Activated CD8-positive, alpha-beta memory T cell treated with anti-CD3 and anti-CD28 coated beads, Interleukin-2, amount 10 ng/mL, durations not matched to agents 7 days and 5 days (primary cell): ENCODE data around the gene ZNF844. TPM values are rescaled to one million over a fixed set of nuclear protein-coding genes. Genes with fewer than 3 reads are reported as not detected.
"Not testable (repeated sequence)": the region's sequence is repeated elsewhere in the genome, so short reads cannot be mapped to it uniquely, and the experiment has no call there.

ENCODE experiments used
- ATAC-seq: fragments of 150-1000 bp; cut with Tn5 transposase; one replicate; pipeline ENCODE4 v1.10.0; 2021; ENCODE audit warnings: moderate library complexity
- CTCF ChIA-PET: fragments of 350-600 bp; sonication (Branson Sonifier 250); formaldehyde crosslinking; loops from one replicate; lab custom pipeline; 2021; ENCODE audit warnings: antibody characterized with exemption; lab: Charles Lee
- DNase-seq: peaks from one replicate; pipeline ENCODE4 v3.0.0-alpha.2; 2020
- H3K27ac Mint-ChIP-seq: one replicate; pipeline ENCODE4 v1.8.0; 2021; ENCODE audit warnings: mild to moderate bottlenecking, mixed read lengths
- H3K27me3 Mint-ChIP-seq: one replicate; pipeline ENCODE4 v1.8.0; 2021; ENCODE audit warnings: mixed read lengths
- H3K36me3 Mint-ChIP-seq: one replicate; pipeline ENCODE4 v1.8.0; 2021; ENCODE audit warnings: mild to moderate bottlenecking, mixed read lengths
- H3K4me1 Mint-ChIP-seq: one replicate; pipeline ENCODE4 v1.8.0; 2021; ENCODE audit warnings: mixed read lengths
- H3K4me3 Mint-ChIP-seq: one replicate; pipeline ENCODE4 v1.8.0; 2021; ENCODE audit warnings: mild to moderate bottlenecking, moderate library complexity, mixed read lengths
- H3K9me3 Mint-ChIP-seq: one replicate; pipeline ENCODE4 v1.8.0; 2022; ENCODE audit warnings: low read depth, mixed read lengths
- total RNA-seq, 2 experiments: library from RNA; stranded (reverse); gene quantifications; one replicate each; pipeline ENCODE4 v1.2.3, GENCODE V29; 2021

Gene ZNF844
- total RNA-seq, 2 experiments from 2014 or later: 1.3 to 1.5 TPM

- DNase-seq (no peak), ATAC-seq (no peak)
- Mint-ChIP-seq H3K4me3 (no peak overlapping the region), H3K4me1 (peaks cover 14% of the 10 kb centered on the region), H3K27ac (no peak overlapping the region), H3K9me3 (peaks cover 3% of the 10 kb centered on the region), H3K36me3 (peaks cover 7% of the 10 kb centered on the region), H3K27me3 (peaks cover 19% of the 10 kb centered on the region)
- CTCF ChIA-PET: interaction anchor here (1.0 to 1.6 kb wide), 3 partner anchors 9 to 131 kb away, joined by 4 to 5 read pairs (median 5); partner anchors contain the start of genes ZNF433 and ZNF700
These were observed 8.7 kb upstream of the ZNF844 start for GRCh38 chr19:12055784-12056183.

- no peaks in the 10 kb centered on the region for H3K27me3 Mint-ChIP-seq
- no peaks in the 10 kb centered on the region for H3K4me1 Mint-ChIP-seq
- no peak for DNase-seq
- ATAC-seq: no peak
- peaks cover 39% of the 10 kb centered on the region for H3K36me3 Mint-ChIP-seq
- no peak overlapping the region for H3K27ac Mint-ChIP-seq
- no peak overlapping the region for H3K4me3 Mint-ChIP-seq
- CTCF ChIA-PET: no interaction called here
- peaks cover 41% of the 10 kb centered on the region for H3K9me3 Mint-ChIP-seq
These were observed 11.1 kb downstream of the ZNF844 start for GRCh38 chr19:12075538-12076139.

GRCh38 chr19:12076331-12076730, 11.8 kb downstream of the ZNF844 start:
- H3K27ac Mint-ChIP-seq, H3K4me3 Mint-ChIP-seq, H3K27me3 Mint-ChIP-seq, DNase-seq, H3K4me1 Mint-ChIP-seq, ATAC-seq, CTCF ChIA-PET: not testable (repeated sequence)
- peaks cover 39% of the 10 kb centered on the region for H3K36me3 Mint-ChIP-seq
- peaks cover 41% of the 10 kb centered on the region for H3K9me3 Mint-ChIP-seq

GRCh38 chr19:12077375-12077774, 12.8 kb downstream of the ZNF844 start:
- CTCF ChIA-PET: no interaction called here

GRCh38 chr19:12083336-12083735, 18.8 kb downstream of the ZNF844 start:
- H3K27ac Mint-ChIP-seq, H3K27me3 Mint-ChIP-seq, H3K4me1 Mint-ChIP-seq, CTCF ChIA-PET, H3K4me3 Mint-ChIP-seq, ATAC-seq, DNase-seq, H3K36me3 Mint-ChIP-seq: not testable (repeated sequence)
- H3K9me3 Mint-ChIP-seq: peaks cover 20% of the 10 kb centered on the region

More at GRCh38 chr19:12077375-12077774, 12.8 kb downstream of the ZNF844 start:
- no peak overlapping the region for H3K27ac Mint-ChIP-seq
- DNase-seq (no peak), ATAC-seq (no peak)
- H3K4me3 Mint-ChIP-seq: no peak overlapping the region
- H3K4me1 Mint-ChIP-seq: no peaks in the 10 kb centered on the region
- H3K27me3 Mint-ChIP-seq: no peaks in the 10 kb centered on the region
- peaks cover 41% of the 10 kb centered on the region for H3K9me3 Mint-ChIP-seq
- peaks cover 41% of the 10 kb centered on the region for H3K36me3 Mint-ChIP-seq

- Mint-ChIP-seq H3K27ac (no peak overlapping the region), H3K4me3 (no peak overlapping the region), H3K4me1 (no peaks in the 10 kb centered on the region), H3K9me3 (peaks cover 16% of the 10 kb centered on the region), H3K27me3 (no peaks in the 10 kb centered on the region), H3K36me3 (peaks cover 3% of the 10 kb centered on the region)
- CTCF ChIA-PET: no interaction called here
- ATAC-seq (no peak), DNase-seq (no peak)
These were observed 20.7 kb downstream of the ZNF844 start for GRCh38 chr19:12085074-12085818.

GRCh38 chr19:12090807-12091206, 26.3 kb downstream of the ZNF844 start:
- Mint-ChIP-seq H3K4me1 (peaks cover 11% of the 10 kb centered on the region), H3K27ac (peak overlapping the region; percentile 20), H3K4me3 (no peak overlapping the region), H3K9me3 (peaks cover 9% of the 10 kb centered on the region), H3K36me3 (peaks cover 9% of the 10 kb centered on the region), H3K27me3 (no peaks in the 10 kb centered on the region)
- CTCF ChIA-PET: interaction anchor here (0.5 to 4.3 kb wide), 27 partner anchors 10 to 477 kb away, joined by 3 to 48 read pairs (median 4); partner anchors contain the start of genes ZNF136, ZNF20, ZNF442 and ZNF443
- ATAC-seq (peak; percentile 37), DNase-seq (peak; percentile 74)

GRCh38 chr19:12092065-12092867, 27.7 kb downstream of the ZNF844 start:
- DNase-seq (peak; percentile 84), ATAC-seq (peak; percentile 94)
- peaks cover 14% of the 10 kb centered on the region for H3K36me3 Mint-ChIP-seq
- H3K9me3 Mint-ChIP-seq: peaks cover 9% of the 10 kb centered on the region
- no peaks in the 10 kb centered on the region for H3K27me3 Mint-ChIP-seq
- H3K4me1 Mint-ChIP-seq: peaks cover 11% of the 10 kb centered on the region
- peak overlapping the region; percentile 78 for H3K4me3 Mint-ChIP-seq
- CTCF ChIA-PET: interaction anchor here (0.5 to 4.3 kb wide), 5 partner anchors 48 to 246 kb away, joined by 3 to 48 read pairs (median 10); partner anchors contain the start of genes ZNF20 and ZNF700
- peak overlapping the region; percentile 83 for H3K27ac Mint-ChIP-seq

GRCh38 chr19:12092956-12093355, 28.4 kb downstream of the ZNF844 start:
- Mint-ChIP-seq H3K27me3 (no peaks in the 10 kb centered on the region), H3K4me1 (peaks cover 11% of the 10 kb centered on the region), H3K9me3 (peaks cover 10% of the 10 kb centered on the region), H3K36me3 (peaks cover 16% of the 10 kb centered on the region), H3K4me3 (peak overlapping the region; percentile 78), H3K27ac (peak overlapping the region; percentile 73)
- CTCF ChIA-PET: interaction anchor here (3.0 to 4.3 kb wide), 2 partner anchors 47 to 169 kb away, joined by 15 to 48 read pairs; partner anchors contain the start of genes ZNF20 and ZNF700
- ATAC-seq: no peak
- DNase-seq: no peak

GRCh38 chr19:12093777-12094176, 29.2 kb downstream of the ZNF844 start:
- CTCF ChIA-PET: interaction anchor here (0.9 kb wide), 1 partner anchor 34 kb away, joined by 3 read pairs; no protein-coding TSS in a partner anchor

GRCh38 chr19:12095111-12095790, 30.7 kb downstream of the ZNF844 start:
- Mint-ChIP-seq H3K9me3 (peaks cover 18% of the 10 kb centered on the region), H3K27me3 (no peaks in the 10 kb centered on the region), H3K27ac (no peak overlapping the region), H3K36me3 (peaks cover 31% of the 10 kb centered on the region), H3K4me1 (peaks cover 11% of the 10 kb centered on the region), H3K4me3 (no peak overlapping the region)
- CTCF ChIA-PET: no interaction called here
- no peak for ATAC-seq
- no peak for DNase-seq

More at GRCh38 chr19:12093777-12094176, 29.2 kb downstream of the ZNF844 start:
- H3K4me1 Mint-ChIP-seq: peaks cover 11% of the 10 kb centered on the region
- H3K9me3 Mint-ChIP-seq: peaks cover 13% of the 10 kb centered on the region
- ATAC-seq (no peak), DNase-seq (no peak)
- H3K36me3 Mint-ChIP-seq: peaks cover 21% of the 10 kb centered on the region
- no peak overlapping the region for H3K4me3 Mint-ChIP-seq
- no peak overlapping the region for H3K27ac Mint-ChIP-seq
- no peaks in the 10 kb centered on the region for H3K27me3 Mint-ChIP-seq

GRCh38 chr19:12098040-12098439, 33.5 kb downstream of the ZNF844 start:
- H3K27me3 Mint-ChIP-seq: no peaks in the 10 kb centered on the region
- ATAC-seq: no peak
- peaks cover 25% of the 10 kb centered on the region for H3K9me3 Mint-ChIP-seq

More at GRCh38 chr19:12098040-12098439, 33.5 kb downstream of the ZNF844 start:
- CTCF ChIA-PET: no interaction called here
- DNase-seq: no peak
- Mint-ChIP-seq H3K4me3 (no peak overlapping the region), H3K36me3 (peaks cover 35% of the 10 kb centered on the region), H3K4me1 (peaks cover 9% of the 10 kb centered on the region), H3K27ac (no peak overlapping the region)
